Fibroblast of pulmonary artery (primary cell): ENCODE data around the gene TOMM20.

Experiments
- DNase-seq: peaks from one replicate; pipeline ENCODE4 v3.0.0-alpha.2; 2010; ENCODE audit warnings: low read depth
- H3K4me3 ChIP-seq: replicated peaks from 2 replicates; pipeline ENCODE4 v1.5.1; 2011; ENCODE audit warnings: low read depth, mild to moderate bottlenecking, control low read depth, low read length, moderate library complexity
- TF ChIP-seq, protein P1 (sequence below): IDR thresholded peaks from 2 replicates; pipeline ENCODE4 v1.5.1; 2011; ENCODE audit warnings: mild to moderate bottlenecking, control low read depth, low read length, inconsistent platforms; ENCODE audit errors: missing control alignments

TOMM20 gene

GRCh38 chr1:235151033-235151432, 22.4 kb upstream of the TOMM20 start:
- TF ChIP-seq, protein P1, sequence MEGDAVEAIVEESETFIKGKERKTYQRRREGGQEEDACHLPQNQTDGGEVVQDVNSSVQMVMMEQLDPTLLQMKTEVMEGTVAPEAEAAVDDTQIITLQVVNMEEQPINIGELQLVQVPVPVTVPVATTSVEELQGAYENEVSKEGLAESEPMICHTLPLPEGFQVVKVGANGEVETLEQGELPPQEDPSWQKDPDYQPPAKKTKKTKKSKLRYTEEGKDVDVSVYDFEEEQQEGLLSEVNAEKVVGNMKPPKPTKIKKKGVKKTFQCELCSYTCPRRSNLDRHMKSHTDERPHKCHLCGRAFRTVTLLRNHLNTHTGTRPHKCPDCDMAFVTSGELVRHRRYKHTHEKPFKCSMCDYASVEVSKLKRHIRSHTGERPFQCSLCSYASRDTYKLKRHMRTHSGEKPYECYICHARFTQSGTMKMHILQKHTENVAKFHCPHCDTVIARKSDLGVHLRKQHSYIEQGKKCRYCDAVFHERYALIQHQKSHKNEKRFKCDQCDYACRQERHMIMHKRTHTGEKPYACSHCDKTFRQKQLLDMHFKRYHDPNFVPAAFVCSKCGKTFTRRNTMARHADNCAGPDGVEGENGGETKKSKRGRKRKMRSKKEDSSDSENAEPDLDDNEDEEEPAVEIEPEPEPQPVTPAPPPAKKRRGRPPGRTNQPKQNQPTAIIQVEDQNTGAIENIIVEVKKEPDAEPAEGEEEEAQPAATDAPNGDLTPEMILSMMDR, result no peak
- no peak for DNase-seq
- no peak overlapping the region for H3K4me3 ChIP-seq

GRCh38 chr1:235149824-235150223, 21.2 kb upstream of the TOMM20 start:
- TF ChIP-seq, protein P1, result no peak
- H3K4me3 ChIP-seq, result no peak overlapping the region
- DNase-seq, result no peak

DNA sequence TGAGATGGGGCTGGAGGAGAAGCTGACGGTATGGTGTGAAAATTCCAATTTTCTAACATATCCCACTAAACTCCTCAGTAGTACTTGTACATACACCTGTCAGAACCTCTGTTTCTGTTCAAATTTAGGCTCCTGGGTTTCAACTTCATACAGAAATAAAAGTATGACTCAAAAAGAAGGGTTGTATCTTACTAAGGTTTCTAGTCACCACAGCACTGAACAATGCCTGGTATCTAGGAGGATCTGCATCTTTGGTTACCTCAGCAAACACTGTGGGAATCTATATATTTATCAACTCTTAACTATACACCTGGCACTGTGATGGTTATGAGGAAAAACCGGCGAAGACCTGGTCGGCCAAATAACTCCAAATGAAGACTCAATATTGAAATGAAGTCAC, 18.6 kb upstream of the TOMM20 start:
- DNase-seq, result no peak

GRCh38 chr1:235145639-235146038, 17.0 kb upstream of the TOMM20 start:
- DNase-seq, result no peak
- TF ChIP-seq, protein P1, result no peak

More for the DNA sequence above, 18.6 kb upstream of the TOMM20 start:
- no peak overlapping the region for H3K4me3 ChIP-seq
- TF ChIP-seq, protein P1, result no peak

DNA sequence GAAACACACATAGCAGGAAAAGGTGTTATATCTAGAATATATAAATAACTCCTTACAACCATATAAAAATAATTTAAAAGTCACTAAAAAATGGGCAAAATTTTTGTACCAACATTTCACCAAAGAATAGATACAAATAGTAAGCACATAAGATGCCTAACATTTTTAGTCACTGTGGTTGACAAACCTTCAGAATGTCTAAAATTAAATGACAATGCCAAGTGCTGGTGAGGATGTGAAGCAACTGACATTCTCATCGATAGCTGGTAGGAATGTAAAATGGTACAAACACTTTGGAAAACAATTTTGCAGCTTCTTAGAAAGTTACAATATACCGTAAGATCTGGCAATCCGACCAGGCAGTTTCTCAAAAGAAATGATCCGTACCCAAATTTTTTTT, 14.4 kb upstream of the TOMM20 start:
- H3K4me3 ChIP-seq, result no peak overlapping the region
- DNase-seq, result no peak
- TF ChIP-seq, protein P1, result no peak

More at GRCh38 chr1:235145639-235146038, 17.0 kb upstream of the TOMM20 start:
- H3K4me3 ChIP-seq, result no peak overlapping the region

- TF ChIP-seq, protein P1, result no peak
- DNase-seq, result no peak
- no peak overlapping the region for H3K4me3 ChIP-seq
Observed at GRCh38 chr1:235139315-235139714, 10.7 kb upstream of the TOMM20 start.

DNA sequence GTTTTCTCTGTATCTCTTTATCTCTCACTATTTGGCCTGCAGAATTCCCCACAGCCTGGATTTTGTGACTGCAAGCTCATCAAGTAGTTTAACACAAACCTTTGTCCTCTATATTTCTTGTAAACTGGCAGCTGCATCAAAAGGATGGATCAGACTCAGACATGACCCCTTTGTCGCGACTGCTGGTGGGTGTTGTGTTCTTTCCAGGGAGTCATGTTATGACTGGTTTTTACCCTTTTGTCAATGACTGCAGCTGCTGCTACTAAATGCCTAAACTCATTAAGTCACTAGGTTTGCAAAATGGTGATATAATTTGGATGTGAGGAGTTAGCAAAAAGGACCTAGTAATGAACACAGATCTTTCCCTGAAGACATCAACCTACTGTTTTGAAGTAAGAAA, 10.2 kb upstream of the TOMM20 start:
- TF ChIP-seq, protein P1, result no peak
- no peak for DNase-seq
- no peak overlapping the region for H3K4me3 ChIP-seq
